Endothelial cell of umbilical vein (primary cell): ENCODE data around the gene KLC1.

ENCODE experiments used
- CTCF ChIP-seq, 2 donors: IDR thresholded peaks; 1 replicate in 1 of 2; 2 replicates in 1 of 2; pipeline ENCODE4 v1.5.1; 2011; ENCODE audit warnings: low read length in 2 of 2, mild to moderate bottlenecking in 2 of 2, moderate library complexity in 2 of 2, control low read depth in 1 of 2, inconsistent platforms in 1 of 2, low read depth in 1 of 2; ENCODE audit not compliant: insufficient read depth in 1 of 2; ENCODE audit errors: extremely low read depth in 1 of 2
- EZH2 ChIP-seq: IDR thresholded peaks from 2 replicates; pipeline ENCODE4 v1.6.1; 2012; ENCODE audit warnings: borderline replicate concordance, low read depth, mild to moderate bottlenecking, moderate library complexity, low read length, inconsistent platforms; ENCODE audit not compliant: severe bottlenecking
- FOS ChIP-seq: IDR thresholded peaks from 2 replicates; pipeline ENCODE4 v1.6.1; 2011; ENCODE audit warnings: mild to moderate bottlenecking, low read length, moderate library complexity, borderline replicate concordance; ENCODE audit not compliant: insufficient read depth
- GATA2 ChIP-seq: IDR thresholded peaks from 2 replicates; pipeline ENCODE4 v1.7.0; 2011; ENCODE audit warnings: low read depth, mild to moderate bottlenecking, moderate library complexity, mixed read lengths, low read length; ENCODE audit not compliant: insufficient read length, insufficient read depth
- JUN ChIP-seq: IDR thresholded peaks from 2 replicates; pipeline ENCODE4 v1.6.1; 2011; ENCODE audit warnings: borderline replicate concordance, low read depth; ENCODE audit not compliant: insufficient read length, insufficient read depth
- MAX ChIP-seq: IDR thresholded peaks from 2 replicates; pipeline ENCODE4 v1.6.1; 2011; ENCODE audit not compliant: insufficient read depth, insufficient read length
- MYC ChIP-seq: IDR thresholded peaks from one replicate; pipeline ENCODE4 v1.6.1; 2011; ENCODE audit warnings: mild to moderate bottlenecking, low read depth, low read length
- POLR2A ChIP-seq: IDR thresholded peaks from 2 replicates; pipeline ENCODE4 v1.6.1; 2012; ENCODE audit warnings: low read depth, mild to moderate bottlenecking, control low read depth, low read length
- POLR2AphosphoS5 ChIP-seq: IDR thresholded peaks from 2 replicates; pipeline ENCODE4 v1.6.1; 2012; ENCODE audit warnings: low read depth, mild to moderate bottlenecking, control low read depth, low read length, moderate library complexity; ENCODE audit not compliant: insufficient read depth

- no peak for TF ChIP-seq CTCF (IDR thresholded peaks at IDR 0.05; ENCODE audit: extremely low read depth in 1 of 2, insufficient read depth in 1 of 2, low read depth in 1 of 2, low read length in 2 of 2)
- TF ChIP-seq EZH2: no peak
- TF ChIP-seq GATA2: no peak
- no peak for TF ChIP-seq JUN
- TF ChIP-seq POLR2A: no peak
- no peak for TF ChIP-seq POLR2AphosphoS5
- no peak for TF ChIP-seq FOS
- TF ChIP-seq MAX: no peak
- no peak for TF ChIP-seq MYC
These were observed 48.1 kb downstream of the KLC1 start for GRCh38 chr14:103676881-103677675.
